HepG2 (cell line): ENCODE data around the gene GDA. TPM values are rescaled to one million over a fixed set of nuclear protein-coding genes. Genes with fewer than 3 reads are reported as not detected.

Source experiments
- ATAC-seq: fragments of 200-7000 bp; cut with Tn5 transposase; 3 replicates; pipeline ENCODE4 v1.9.1; 2020; ENCODE audit warnings: mild to moderate bottlenecking, moderate library complexity
- BruUV-seq: library from RNA; stranded (reverse); fragments of 400-500 nt; replicated peaks from 2 replicates; lab custom pipeline; 2021; lab: Mats Ljungman, UMichigan
- CTCF ChIA-PET: fragments of 300-600 bp; formaldehyde crosslinking; extraction: SDS; loops from one replicate; lab custom pipeline; 2021; ENCODE audit warnings: low total read pairs, inconsistent platforms, low intra/inter-chr PET ratio; lab: Yijun Ruan, JAX
- POLR2A ChIA-PET: fragments of 350-600 bp; sonication (Branson Sonifier 250); formaldehyde crosslinking; loops from one replicate; lab custom pipeline; 2020; ENCODE audit warnings: antibody characterized with exemption, inconsistent platforms; lab: Yijun Ruan, JAX
- DNase-seq: peaks from one replicate; pipeline ENCODE4 v3.0.0-alpha.2; 2015; ENCODE audit warnings: low spot score
- FAIRE-seq: peaks from 3 replicates; lab custom pipeline; 2011; peaks lifted over from hg19 to GRCh38; lab: Jason Lieb, UNC
- H2AFZ ChIP-seq: one replicate; pipeline ENCODE4 v1.6.1; 2011; ENCODE audit warnings: low read length, inconsistent platforms
- H3K27ac ChIP-seq: fragments of 300-600 bp; 3 replicates; pipeline ENCODE4 v1.8.0; 2011; ENCODE audit warnings: mixed run types, mild to moderate bottlenecking, mixed read lengths, low read length, inconsistent platforms; ENCODE audit not compliant: insufficient read depth; ENCODE audit errors: extremely low read length
- H3K27me3 ChIP-seq, 2 experiments: fragments of 200-600 bp in 1 of 2; 2 replicates in 1 of 2; 3 replicates in 1 of 2; pipeline versions ENCODE4 v1.6.0 to v1.8.0; 2011; ENCODE audit warnings: low read length in 2 of 2, mild to moderate bottlenecking in 2 of 2, moderate library complexity in 2 of 2, inconsistent platforms in 1 of 2; ENCODE audit not compliant: insufficient read depth in 2 of 2, control insufficient read depth in 1 of 2
- H3K36me3 ChIP-seq, 2 experiments: fragments of 200-600 bp in 1 of 2; replicated peaks in 1 of 2; 2 replicates in 1 of 2; 3 replicates in 1 of 2; pipeline versions ENCODE4 v1.5.1 to v1.8.0; 2011; ENCODE audit warnings: low read length in 2 of 2, inconsistent platforms in 1 of 2; ENCODE audit not compliant: insufficient read depth in 2 of 2, control insufficient read depth in 1 of 2
- H3K4me1 ChIP-seq: 2 replicates; pipeline ENCODE4 v1.5.1; 2012; ENCODE audit warnings: low read length, inconsistent platforms; ENCODE audit not compliant: insufficient read depth
- H3K4me2 ChIP-seq: 2 replicates; pipeline ENCODE4 v1.6.0; 2011; ENCODE audit warnings: low read depth, low read length, inconsistent platforms
- H3K4me3 ChIP-seq, 3 experiments: fragments of 200-600 bp in 1 of 3; sonication (generic), shearing (Covaris generic) in 1 of 3; replicated peaks in 1 of 3; 2 replicates each; pipeline ENCODE4 v1.5.1; 2011 to 2016; ENCODE audit warnings: low read length in 3 of 3, inconsistent platforms in 2 of 3, low read depth in 2 of 3, mild to moderate bottlenecking in 2 of 3, control low read depth in 1 of 3, mixed read lengths in 1 of 3; ENCODE audit not compliant: insufficient read depth in 1 of 3
- H3K79me2 ChIP-seq: one replicate; pipeline ENCODE4 v1.6.1; 2011; ENCODE audit warnings: low read length, inconsistent platforms; ENCODE audit not compliant: insufficient read depth
- H3K9ac ChIP-seq: 2 replicates; pipeline ENCODE4 v1.6.0; 2011; ENCODE audit warnings: mild to moderate bottlenecking, low read depth, low read length, inconsistent platforms; ENCODE audit not compliant: insufficient read depth
- H3K9me3 ChIP-seq: 2 replicates; pipeline ENCODE4 v1.5.1; 2012; ENCODE audit warnings: mild to moderate bottlenecking, low read length
- H4K20me1 ChIP-seq: 2 replicates; pipeline ENCODE4 v1.6.0; 2011; ENCODE audit warnings: inconsistent platforms, mild to moderate bottlenecking, low read length, moderate library complexity; ENCODE audit not compliant: insufficient read depth
- BHLHE40 ChIP-seq: IDR thresholded peaks from 2 replicates; pipeline ENCODE4 v1.6.1; 2011; ENCODE audit warnings: low read length, improper control_type of control experiment
- NFKBIZ ChIP-seq: IDR thresholded peaks from 2 replicates; pipeline ENCODE4 v1.6.1; 2018; ENCODE audit warnings: missing genetic modification reagents, missing compliant biosample characterization
- SMAD3 ChIP-seq: sonication (generic); formaldehyde crosslinking; IDR thresholded peaks from 2 replicates; pipeline ENCODE4 v1.4.0; 2020; ENCODE audit warnings: missing genetic modification reagents
- SUZ12 ChIP-seq: fragments of 150-350 bp; IDR thresholded peaks from 2 replicates; pipeline ENCODE4 v1.6.1; 2014; ENCODE audit warnings: low read depth, low read length
- ZNF274 ChIP-seq: sonication (generic); formaldehyde crosslinking; IDR thresholded peaks from 2 replicates; pipeline ENCODE4 v1.5.1; 2020; ENCODE audit warnings: mild to moderate bottlenecking, missing genetic modification reagents
- ZNF282 ChIP-seq: fragments of 450-650 bp; IDR thresholded peaks from 2 replicates; pipeline ENCODE4 v1.6.1; 2018; ENCODE audit not compliant: partially characterized antibody
- ZNF331 ChIP-seq: sonication (generic); formaldehyde crosslinking; IDR thresholded peaks from 2 replicates; pipeline ENCODE4 v1.4.0; 2020; ENCODE audit warnings: missing genetic modification reagents
- ZNF431 ChIP-seq: sonication (generic); formaldehyde crosslinking; IDR thresholded peaks from 2 replicates; pipeline ENCODE4 v1.9.0; 2022; ENCODE audit warnings: missing genetic modification reagents, low read depth, mild to moderate bottlenecking, borderline replicate concordance
- ZNF451 ChIP-seq: sonication (generic); formaldehyde crosslinking; IDR thresholded peaks from 2 replicates; pipeline ENCODE4 v1.5.0; 2020; ENCODE audit warnings: mild to moderate bottlenecking, missing genetic modification reagents
- WGBS: methylation state at CpG from one replicate; pipeline ENCODE4 v1.1.6; 2017; ENCODE audit warnings: low lambda C conversion rate; 5-methylcytosine and 5-hydroxymethylcytosine counted together
- in situ Hi-C: cut with HindIII; loops from 2 replicates; pipeline ENCODE4 v1.10.0; 2017; ENCODE audit warnings: low pct_unique_long_range_greater_than_20kb; ENCODE audit not compliant: extremely low pct_ligation_motif_present
- intact Hi-C: fragments of 100-400 bp; cut with micrococcal nuclease; formaldehyde crosslinking; loops from one replicate; pipeline ENCODE4 v1.10.0; 2022; ENCODE audit not compliant: unreplicated experiment
- polyA plus RNA-seq, 8 experiments: library from polyadenylated mRNA; depleted of rRNA in 3 of 8; stranded (reverse) in 7 of 8; unstranded in 1 of 8; fragments of >200 nt; fragmentation: Illumina TruSeq in 4 of 8; extraction: Trizol in 4 of 8; gene quantifications; 2 replicates each; pipeline versions ENCODE4 v1.2.1 to v1.2.3, GENCODE V29; 2011 to 2016; ENCODE audit warnings: low read depth in 4 of 8, missing spikeins in 1 of 8, mixed read lengths in 1 of 8; ENCODE audit not compliant: insufficient read depth in 1 of 8
- total RNA-seq, 5 experiments: library from RNA; depleted of rRNA; stranded (reverse); fragments of >200 nt; fragmentation: Illumina TruSeq; extraction: Trizol; gene quantifications; 2 replicates each; pipeline ENCODE4 v1.2.3, GENCODE V29; 2016; ENCODE audit warnings: low read depth in 1 of 5
- TF ChIP-seq, protein P1 (sequence below): sonication (generic); formaldehyde crosslinking; IDR thresholded peaks from 2 replicates; pipeline ENCODE4 v1.4.0; 2020; ENCODE audit warnings: missing genetic modification reagents

The GDA gene
- total and polyA plus RNA-seq, 2 of the 13 experiments (the other 11 are each of a cell fraction or from before 2014, with no cell fraction given), result 0.15 to 0.99 TPM

DNA sequence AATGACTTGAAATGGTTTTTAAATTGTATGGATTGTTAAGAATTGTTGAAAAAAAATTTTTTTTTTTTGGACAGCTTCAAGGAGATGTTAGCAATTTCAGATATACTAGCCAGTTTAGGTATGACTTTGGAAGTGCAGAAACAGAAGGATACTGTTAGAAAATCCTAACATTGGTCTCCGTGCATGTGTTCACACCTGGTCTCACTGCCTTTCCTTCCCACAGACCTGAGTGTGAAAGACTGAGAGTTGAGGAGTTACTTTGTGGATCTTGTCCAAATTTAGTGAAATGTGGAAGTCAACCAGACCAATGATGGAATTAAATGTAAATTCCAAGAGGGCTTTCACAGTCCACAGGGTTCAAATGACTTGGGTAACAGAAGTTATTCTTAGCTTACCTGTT is 102.3 kb downstream of the GDA start (continued):
- TF ChIP-seq, protein P1, sequence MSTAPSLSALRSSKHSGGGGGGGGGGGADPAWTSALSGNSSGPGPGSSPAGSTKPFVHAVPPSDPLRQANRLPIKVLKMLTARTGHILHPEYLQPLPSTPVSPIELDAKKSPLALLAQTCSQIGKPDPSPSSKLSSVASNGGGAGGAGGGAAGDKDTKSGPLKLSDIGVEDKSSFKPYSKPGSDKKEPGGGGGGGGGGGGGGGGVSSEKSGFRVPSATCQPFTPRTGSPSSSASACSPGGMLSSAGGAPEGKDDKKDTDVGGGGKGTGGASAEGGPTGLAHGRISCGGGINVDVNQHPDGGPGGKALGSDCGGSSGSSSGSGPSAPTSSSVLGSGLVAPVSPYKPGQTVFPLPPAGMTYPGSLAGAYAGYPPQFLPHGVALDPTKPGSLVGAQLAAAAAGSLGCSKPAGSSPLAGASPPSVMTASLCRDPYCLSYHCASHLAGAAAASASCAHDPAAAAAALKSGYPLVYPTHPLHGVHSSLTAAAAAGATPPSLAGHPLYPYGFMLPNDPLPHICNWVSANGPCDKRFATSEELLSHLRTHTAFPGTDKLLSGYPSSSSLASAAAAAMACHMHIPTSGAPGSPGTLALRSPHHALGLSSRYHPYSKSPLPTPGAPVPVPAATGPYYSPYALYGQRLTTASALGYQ (CRISPR knock-in tag), result no peak
- TF ChIP-seq ZNF282, result no peak

DNA sequence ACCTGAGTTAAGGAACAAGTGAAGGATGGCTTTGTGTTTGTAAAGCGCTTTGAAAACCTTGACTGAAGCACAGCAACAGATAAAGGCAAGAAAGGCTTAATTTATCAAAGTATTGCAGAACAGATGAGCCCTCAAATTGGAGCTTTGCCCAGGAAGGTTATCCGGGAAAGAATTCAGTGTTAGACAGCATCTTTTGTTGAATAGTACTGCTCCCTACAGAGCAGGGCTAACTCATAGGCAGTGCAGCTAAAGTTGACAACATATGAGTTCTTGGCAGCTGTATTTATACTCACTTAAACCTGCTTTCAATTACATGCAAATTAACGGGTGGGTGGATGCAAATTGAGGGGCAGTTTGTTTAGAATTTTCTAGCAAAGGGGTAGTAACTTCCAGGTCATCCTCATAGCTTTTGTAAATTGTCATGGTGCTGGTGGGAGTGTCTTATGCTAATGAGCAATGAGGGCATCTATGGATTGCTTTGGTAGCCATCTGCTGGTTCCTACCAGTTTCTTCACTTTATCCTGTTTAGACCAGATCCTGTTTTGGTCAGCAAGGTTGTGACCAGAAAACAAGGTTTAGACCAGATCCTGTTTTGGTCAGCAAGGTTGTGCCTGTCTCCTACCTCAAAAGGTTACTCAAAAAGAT is 105.8 kb downstream of the GDA start:
- no peak for TF ChIP-seq ZNF331 (CRISPR knock-in tag)
- TF ChIP-seq NFKBIZ (CRISPR knock-in tag), result no peak
- TF ChIP-seq ZNF274 (CRISPR knock-in tag), result no peak
- no peak for TF ChIP-seq ZNF431 (CRISPR knock-in tag)
- TF ChIP-seq SMAD3 (CRISPR knock-in tag), result no peak
- no peak for TF ChIP-seq ZNF451 (CRISPR knock-in tag)
- TF ChIP-seq SUZ12, result no peak
- no peak for TF ChIP-seq BHLHE40
- no peak overlapping the region for H3K4me2 ChIP-seq
- H2AFZ ChIP-seq, result no peak overlapping the region
- no peak overlapping the region for H3K9ac ChIP-seq
- H3K4me1 ChIP-seq, result no peaks in the 10 kb centered on the region
- no peak overlapping the region for H3K4me3 ChIP-seq
- CTCF ChIA-PET, result no interaction called here
- no peak overlapping the region for H3K27ac ChIP-seq
- 17% methylated on average over 3 of the region's 3 CpGs for WGBS
- no peaks in the 10 kb centered on the region for H4K20me1 ChIP-seq
- no peaks in the 10 kb centered on the region for H3K79me2 ChIP-seq
- intact Hi-C loops (no loop called here), in situ Hi-C loops (no loop called here)
- H3K36me3 ChIP-seq, result no peaks in the 10 kb centered on the region
- no TSS peak for BruUV-seq
- DNase-seq (no peak), ATAC-seq (no peak), FAIRE-seq (no peak)
- POLR2A ChIA-PET, result no interaction called here
- no peaks in the 10 kb centered on the region for H3K27me3 ChIP-seq
- no peaks in the 10 kb centered on the region for H3K9me3 ChIP-seq
